ENCODE results near the gene KRT86. TPM values are rescaled to one million over a fixed set of nuclear protein-coding genes. Genes with fewer than 3 reads are reported as not detected.
"Not testable (repeated sequence)": the region's sequence is repeated elsewhere in the genome, so short reads cannot be mapped to it uniquely, and the experiment has no call there.

KRT86 gene
- total RNA-seq, 1 donor from 2014 or later = not detected

DNA sequence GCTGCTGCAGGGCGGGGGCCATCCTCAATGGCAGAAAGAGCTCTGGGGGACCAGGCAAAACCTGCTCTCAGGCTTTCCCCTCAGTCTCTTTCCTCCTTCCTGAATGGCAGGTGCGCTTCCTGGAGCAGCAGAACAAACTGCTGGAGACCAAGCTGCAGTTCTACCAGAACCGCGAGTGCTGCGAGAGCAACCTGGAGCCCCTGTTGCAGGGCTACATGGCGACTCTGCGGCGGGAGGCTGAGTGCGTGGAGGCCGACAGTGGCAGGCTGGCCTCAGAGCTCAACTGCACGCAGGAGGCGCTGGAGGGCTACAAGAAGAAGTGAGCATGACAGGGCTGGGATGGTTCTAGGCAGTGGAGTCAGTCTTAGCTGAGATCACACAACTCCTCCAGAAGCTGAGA lies 69.7 kb downstream of the KRT86 start:
- DNase-seq (ENCODE audit: low spot score, unreplicated experiment) = no peak
- no peak overlapping the region for H3K4me3 Mint-ChIP-seq (ENCODE audit: low read depth)
- H3K9me3 Mint-ChIP-seq (ENCODE audit: low read depth) = no peaks in the 10 kb centered on the region
- no peaks in the 10 kb centered on the region for H3K36me3 Mint-ChIP-seq (ENCODE audit: insufficient read depth)
- H3K4me1 Mint-ChIP-seq (ENCODE audit: low read depth) = peaks cover 28% of the 10 kb centered on the region
- H3K27ac Mint-ChIP-seq = no peak overlapping the region
- peaks cover 47% of the 10 kb centered on the region for H3K27me3 Mint-ChIP-seq
- TF ChIP-seq, protein P1, sequence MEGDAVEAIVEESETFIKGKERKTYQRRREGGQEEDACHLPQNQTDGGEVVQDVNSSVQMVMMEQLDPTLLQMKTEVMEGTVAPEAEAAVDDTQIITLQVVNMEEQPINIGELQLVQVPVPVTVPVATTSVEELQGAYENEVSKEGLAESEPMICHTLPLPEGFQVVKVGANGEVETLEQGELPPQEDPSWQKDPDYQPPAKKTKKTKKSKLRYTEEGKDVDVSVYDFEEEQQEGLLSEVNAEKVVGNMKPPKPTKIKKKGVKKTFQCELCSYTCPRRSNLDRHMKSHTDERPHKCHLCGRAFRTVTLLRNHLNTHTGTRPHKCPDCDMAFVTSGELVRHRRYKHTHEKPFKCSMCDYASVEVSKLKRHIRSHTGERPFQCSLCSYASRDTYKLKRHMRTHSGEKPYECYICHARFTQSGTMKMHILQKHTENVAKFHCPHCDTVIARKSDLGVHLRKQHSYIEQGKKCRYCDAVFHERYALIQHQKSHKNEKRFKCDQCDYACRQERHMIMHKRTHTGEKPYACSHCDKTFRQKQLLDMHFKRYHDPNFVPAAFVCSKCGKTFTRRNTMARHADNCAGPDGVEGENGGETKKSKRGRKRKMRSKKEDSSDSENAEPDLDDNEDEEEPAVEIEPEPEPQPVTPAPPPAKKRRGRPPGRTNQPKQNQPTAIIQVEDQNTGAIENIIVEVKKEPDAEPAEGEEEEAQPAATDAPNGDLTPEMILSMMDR (IDR thresholded peaks at IDR 0.05; ENCODE audit: unreplicated experiment) = no peak

DNA sequence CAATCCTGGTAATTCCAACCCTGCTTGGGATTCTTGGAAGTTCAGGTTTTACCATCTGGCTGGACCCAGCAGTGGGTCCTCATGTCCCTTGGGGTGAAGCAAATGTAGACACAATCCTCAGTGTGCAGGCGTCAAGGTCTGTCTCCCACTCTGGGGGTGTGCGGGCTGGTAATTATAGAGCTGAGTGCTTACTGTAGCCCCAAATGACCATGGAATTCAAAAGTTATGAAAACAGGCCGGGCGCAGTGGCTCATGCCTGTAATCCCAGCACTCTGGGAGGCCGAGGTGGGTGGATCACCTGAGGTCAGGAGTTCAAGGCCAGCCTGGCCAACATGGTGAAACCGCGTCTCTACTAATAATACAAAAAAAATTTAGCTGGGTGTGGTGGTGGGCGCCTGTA lies 70.6 kb downstream of the KRT86 start:
- H3K4me3 Mint-ChIP-seq (ENCODE audit: low read depth); H3K36me3 Mint-ChIP-seq (ENCODE audit: insufficient read depth); DNase-seq (ENCODE audit: low spot score, unreplicated experiment); H3K9me3 Mint-ChIP-seq (ENCODE audit: low read depth); H3K27ac Mint-ChIP-seq: not testable (repeated sequence)
- H3K27me3 Mint-ChIP-seq = peaks cover 44% of the 10 kb centered on the region
- peaks cover 28% of the 10 kb centered on the region for H3K4me1 Mint-ChIP-seq (ENCODE audit: low read depth)

DNA sequence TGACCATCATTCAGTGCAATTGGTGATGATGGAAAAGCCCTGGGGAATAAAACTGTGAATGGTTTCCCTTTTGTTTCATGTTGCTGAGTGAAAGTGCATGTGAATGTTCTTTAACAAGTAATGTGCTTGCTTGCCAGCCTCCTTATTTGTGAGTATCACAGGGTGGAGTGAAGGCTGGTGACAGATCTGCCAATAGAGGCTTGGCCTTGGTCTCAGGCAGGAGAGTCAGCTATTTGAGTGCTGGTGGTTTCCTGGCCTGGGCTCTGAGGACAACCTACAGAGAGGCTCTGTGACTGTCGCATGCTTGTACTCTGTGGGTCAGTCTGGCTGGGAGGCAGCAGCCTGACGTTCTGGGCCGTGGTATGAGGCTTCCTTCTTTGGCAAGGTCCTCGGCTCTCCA lies 72.1 kb downstream of the KRT86 start:
- H3K9me3 Mint-ChIP-seq (ENCODE audit: low read depth) = no peaks in the 10 kb centered on the region
- no peak for DNase-seq (ENCODE audit: low spot score, unreplicated experiment)
- no peaks in the 10 kb centered on the region for H3K36me3 Mint-ChIP-seq (ENCODE audit: insufficient read depth)
- peaks cover 41% of the 10 kb centered on the region for H3K27me3 Mint-ChIP-seq
- peaks cover 28% of the 10 kb centered on the region for H3K4me1 Mint-ChIP-seq (ENCODE audit: low read depth)
- H3K27ac Mint-ChIP-seq = peak overlapping the region; percentile 15
- H3K4me3 Mint-ChIP-seq (ENCODE audit: low read depth) = no peak overlapping the region
- TF ChIP-seq, protein P1 (IDR thresholded peaks at IDR 0.05; ENCODE audit: unreplicated experiment) = no peak

DNA sequence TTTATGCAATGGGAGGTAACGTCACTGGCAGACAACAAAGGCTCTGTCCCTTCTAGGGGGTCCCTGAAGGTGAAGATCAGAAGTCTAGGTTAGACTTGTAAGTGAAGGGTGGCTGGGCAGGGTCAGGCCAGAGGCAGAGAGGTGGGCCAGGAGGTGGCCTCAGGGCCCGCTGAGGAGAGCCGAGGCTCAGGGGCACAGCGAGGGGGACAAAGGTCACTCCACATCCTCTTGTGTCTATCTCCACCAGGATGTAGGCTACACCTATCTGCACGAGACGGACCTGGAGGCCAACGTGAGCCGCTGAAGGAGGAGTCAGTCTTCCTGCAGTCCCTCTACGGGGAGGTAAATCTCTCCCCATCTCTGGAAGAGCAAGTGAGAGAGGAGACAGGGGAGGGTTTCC lies 72.6 kb downstream of the KRT86 start:
- H3K27me3 Mint-ChIP-seq = peaks cover 39% of the 10 kb centered on the region
- H3K9me3 Mint-ChIP-seq (ENCODE audit: low read depth) = no peaks in the 10 kb centered on the region
- H3K36me3 Mint-ChIP-seq (ENCODE audit: insufficient read depth) = no peaks in the 10 kb centered on the region
- DNase-seq (ENCODE audit: low spot score, unreplicated experiment) = no peak
- TF ChIP-seq, protein P1 (IDR thresholded peaks at IDR 0.05; ENCODE audit: unreplicated experiment) = no peak
- H3K4me1 Mint-ChIP-seq (ENCODE audit: low read depth) = peaks cover 28% of the 10 kb centered on the region
- no peak overlapping the region for H3K4me3 Mint-ChIP-seq (ENCODE audit: low read depth)
- H3K27ac Mint-ChIP-seq = peak overlapping the region; percentile 15

DNA sequence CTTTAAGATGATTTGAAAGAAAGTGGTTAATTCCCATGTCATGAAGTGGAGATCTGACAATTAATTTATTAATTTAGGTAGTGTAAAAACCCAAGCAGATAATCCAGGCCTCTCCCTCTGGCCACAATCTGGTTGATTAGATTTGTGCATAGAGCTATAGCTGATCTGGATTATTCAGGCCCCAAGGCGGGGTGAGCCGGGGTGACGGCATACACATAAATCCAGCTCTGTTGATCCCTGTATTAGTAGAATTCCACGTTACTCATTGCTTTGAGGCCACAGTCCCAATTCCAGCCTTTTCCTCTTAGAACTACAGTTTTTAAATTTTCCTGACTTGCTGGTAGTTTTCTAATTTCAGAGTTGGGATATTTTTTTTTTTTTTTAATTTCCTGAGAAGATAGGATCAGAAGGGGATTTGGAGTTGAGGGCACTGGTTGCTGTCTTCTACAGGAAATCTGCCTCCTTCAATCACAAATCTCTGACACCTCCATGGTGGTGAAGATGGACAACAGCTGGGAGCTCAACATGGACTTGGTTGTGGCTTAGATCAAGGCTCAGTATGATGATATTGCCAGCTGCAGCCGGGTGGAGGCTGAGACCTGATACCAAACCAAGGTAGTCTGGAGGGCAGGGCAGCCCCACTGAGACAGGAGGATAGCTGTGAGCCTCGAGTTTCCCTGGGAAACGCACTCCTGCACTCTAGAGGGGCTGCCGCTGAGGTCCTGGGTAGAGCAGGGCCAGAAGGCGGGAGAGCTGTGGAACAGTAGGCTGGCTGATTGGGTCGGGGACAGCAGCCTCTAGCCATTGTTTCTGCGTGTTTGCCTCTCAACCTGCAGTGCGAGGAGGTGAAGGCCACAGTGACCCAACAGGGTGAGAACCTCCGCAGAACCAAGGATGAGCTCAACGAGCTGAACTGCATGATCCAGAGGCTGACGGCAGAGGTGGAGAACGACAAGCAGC lies 73.4 kb downstream of the KRT86 start:
- Mint-ChIP-seq H3K36me3 (ENCODE audit: insufficient read depth) (no peaks in the 10 kb centered on the region), H3K27me3 (peaks cover 35% of the 10 kb centered on the region), H3K27ac (no peak overlapping the region), H3K4me3 (ENCODE audit: low read depth) (no peak overlapping the region), H3K4me1 (ENCODE audit: low read depth) (peaks cover 28% of the 10 kb centered on the region), H3K9me3 (ENCODE audit: low read depth) (no peaks in the 10 kb centered on the region)
- DNase-seq (ENCODE audit: low spot score, unreplicated experiment) = no peak
- TF ChIP-seq, protein P1 (IDR thresholded peaks at IDR 0.05; ENCODE audit: unreplicated experiment) = no peak

DNA sequence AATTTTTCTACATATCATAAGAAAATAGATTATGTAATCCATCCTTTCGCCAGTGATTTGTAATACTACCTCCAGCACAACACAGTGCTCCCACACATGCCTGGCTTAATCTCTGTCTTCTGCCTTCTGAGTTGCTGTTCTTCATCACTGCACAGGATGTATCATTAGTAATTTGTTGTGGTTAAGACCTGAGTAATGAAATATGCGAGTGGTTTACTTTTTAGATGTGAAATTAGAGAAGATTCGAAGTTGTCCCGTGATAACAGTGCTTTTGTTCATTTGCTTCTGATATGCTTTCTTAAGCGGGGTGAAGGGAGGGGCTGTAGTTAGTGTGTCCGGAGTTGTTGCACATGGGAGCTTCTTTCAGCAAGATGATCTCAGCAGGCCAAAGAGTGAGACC lies 74.8 kb downstream of the KRT86 start:
- no peak overlapping the region for H3K27ac Mint-ChIP-seq
- H3K9me3 Mint-ChIP-seq (ENCODE audit: low read depth) = no peaks in the 10 kb centered on the region
- no peak overlapping the region for H3K4me3 Mint-ChIP-seq (ENCODE audit: low read depth)
- peaks cover 38% of the 10 kb centered on the region for H3K27me3 Mint-ChIP-seq
- no peak for DNase-seq (ENCODE audit: low spot score, unreplicated experiment)
- TF ChIP-seq, protein P1 (IDR thresholded peaks at IDR 0.05; ENCODE audit: unreplicated experiment) = no peak
- no peaks in the 10 kb centered on the region for H3K36me3 Mint-ChIP-seq (ENCODE audit: insufficient read depth)
- peaks cover 28% of the 10 kb centered on the region for H3K4me1 Mint-ChIP-seq (ENCODE audit: low read depth)
